ENCODE results near the gene RRP8. TPM values are rescaled to one million over a fixed set of nuclear protein-coding genes. Genes with fewer than 3 reads are reported as not detected.

The RRP8 gene
- total and polyA plus RNA-seq, 2 experiments from 2014 or later: 27.3 to 32.6 TPM

GRCh38 chr11:6636480-6636879, 33.1 kb upstream of the RRP8 start:
- Histone ChIP-seq H3K4me3 (no peak overlapping the region), H3K27ac (no peak overlapping the region)

GRCh38 chr11:6635082-6635932, 31.9 kb upstream of the RRP8 start:
- H3K4me1 ChIP-seq (ENCODE audit: low read depth): peaks cover 8% of the 10 kb centered on the region
- peak overlapping the region; percentile 64 for H3K27ac ChIP-seq
- peaks cover 22% of the 10 kb centered on the region for H3K27me3 ChIP-seq
- DNase-seq (ENCODE audit: low read depth in 1 of 2, low spot score in 1 of 2): peak in 1 of 2 donors; percentile 70
- no peak overlapping the region for H3K4me3 ChIP-seq
- H3K36me3 ChIP-seq: peaks cover 15% of the 10 kb centered on the region
- TF ChIP-seq CTCF (IDR thresholded peaks at IDR 0.05; ENCODE audit: low read depth, low read length): no peak
- no peaks in the 10 kb centered on the region for H3K9me3 ChIP-seq (ENCODE audit: low read depth)

More at GRCh38 chr11:6636480-6636879, 33.1 kb upstream of the RRP8 start:
- peaks cover 8% of the 10 kb centered on the region for H3K4me1 ChIP-seq (ENCODE audit: low read depth)
- H3K27me3 ChIP-seq: peaks cover 10% of the 10 kb centered on the region
- no peak for DNase-seq (ENCODE audit: low read depth in 1 of 2, low spot score in 1 of 2)
- no peaks in the 10 kb centered on the region for H3K9me3 ChIP-seq (ENCODE audit: low read depth)
- no peak for TF ChIP-seq CTCF (IDR thresholded peaks at IDR 0.05; ENCODE audit: low read depth, low read length)
- peaks cover 13% of the 10 kb centered on the region for H3K36me3 ChIP-seq

- peaks cover 16% of the 10 kb centered on the region for H3K36me3 ChIP-seq
- peaks cover 8% of the 10 kb centered on the region for H3K4me1 ChIP-seq (ENCODE audit: low read depth)
- no peak for DNase-seq (ENCODE audit: low read depth in 1 of 2, low spot score in 1 of 2)
- H3K9me3 ChIP-seq (ENCODE audit: low read depth): no peaks in the 10 kb centered on the region
- no peak for TF ChIP-seq CTCF (IDR thresholded peaks at IDR 0.05; ENCODE audit: low read depth, low read length)
- peaks cover 28% of the 10 kb centered on the region for H3K27me3 ChIP-seq
- no peak overlapping the region for H3K27ac ChIP-seq
- no peak overlapping the region for H3K4me3 ChIP-seq
Measured at GRCh38 chr11:6634534-6634933, 31.1 kb upstream of the RRP8 start.

- TF ChIP-seq CTCF (IDR thresholded peaks at IDR 0.05; ENCODE audit: low read depth, low read length): no peak
- DNase-seq (ENCODE audit: low read depth in 1 of 2, low spot score in 1 of 2): peak; percentile 14 to 31
Measured at GRCh38 chr11:6633422-6634408, 30.3 kb upstream of the RRP8 start.

More at GRCh38 chr11:6633422-6634408, 30.3 kb upstream of the RRP8 start:
- Histone ChIP-seq H3K4me3 (no peak overlapping the region), H3K36me3 (peaks cover 22% of the 10 kb centered on the region), H3K27ac (no peak overlapping the region), H3K4me1 (ENCODE audit: low read depth) (peaks cover 8% of the 10 kb centered on the region), H3K27me3 (peaks cover 28% of the 10 kb centered on the region), H3K9me3 (ENCODE audit: low read depth) (no peaks in the 10 kb centered on the region)
